T-cell (primary cell): Measurements from ENCODE around the gene HIF1A. TPM values are rescaled to one million over a fixed set of nuclear protein-coding genes. Genes with fewer than 3 reads are reported as not detected.

Experiments
- ATAC-seq, 4 experiments: fragments of 200-7000 bp in 3 of 4; fragments of 150-1000 bp in 1 of 4; cut with Tn5 transposase; replicated peaks in 1 of 4; 1 replicate in 3 of 4; 2 replicates in 1 of 4; pipeline ENCODE4 v1.10.0; 2021; ENCODE audit warnings: moderate library complexity in 3 of 4, mild to moderate bottlenecking in 2 of 4, moderate number of reproducible peaks in 1 of 4
- CTCF ChIA-PET, 2 donors: fragments of 300-600 bp; sonication (Branson Sonifier 250); formaldehyde crosslinking; loops; one replicate each; lab custom pipeline; 2022; ENCODE audit warnings: antibody characterized with exemption in 2 of 2; lab: Charles Lee
- POLR2A ChIA-PET, 2 donors: fragments of 300-600 bp; sonication (Branson Sonifier 250); formaldehyde crosslinking; loops; one replicate each; lab custom pipeline; 2022; ENCODE audit warnings: antibody characterized with exemption in 2 of 2; lab: Charles Lee
- DNase-seq, 35 experiments: peaks; one replicate each; pipeline versions ENCODE4 v3.0.0 to v3.0.0-alpha.2; 2013 to 2023
- H3K27ac ChIP-seq: one replicate; pipeline ENCODE4 v1.5.1; 2013; ENCODE audit warnings: low read length
- H3K27me3 ChIP-seq, 2 experiments: replicated peaks in 1 of 2; 1 replicate in 1 of 2; 2 replicates in 1 of 2; pipeline versions ENCODE4 v1.6.1 to v1.7.0; 2013; ENCODE audit warnings: low read length in 1 of 2, mixed read lengths in 1 of 2; ENCODE audit not compliant: control insufficient read depth in 2 of 2, insufficient read depth in 2 of 2; ENCODE audit errors: extremely low read depth in 1 of 2
- H3K36me3 ChIP-seq, 2 donors: 1 replicate in 1 of 2; 2 replicates in 1 of 2; pipeline versions ENCODE4 v1.6.1 to v1.7.0; 2013; ENCODE audit warnings: low read length in 1 of 2; ENCODE audit not compliant: control insufficient read depth in 2 of 2, insufficient read depth in 1 of 2; ENCODE audit errors: extremely low read depth in 1 of 2
- H3K4me1 ChIP-seq, 2 experiments: 1 replicate in 1 of 2; 2 replicates in 1 of 2; pipeline versions ENCODE4 v1.6.1 to v1.7.0; 2013; ENCODE audit warnings: low read length in 2 of 2, mixed read lengths in 1 of 2; ENCODE audit not compliant: insufficient read depth in 2 of 2, control insufficient read depth in 1 of 2; ENCODE audit errors: extremely low read depth in 1 of 2
- H3K4me3 ChIP-seq, 2 donors: 1 replicate in 1 of 2; 2 replicates in 1 of 2; pipeline versions ENCODE4 v1.5.1 to v1.7.0; 2013; ENCODE audit warnings: mild to moderate bottlenecking in 2 of 2, low read length in 1 of 2, moderate library complexity in 1 of 2; ENCODE audit not compliant: control insufficient read depth in 1 of 2; ENCODE audit errors: extremely low read depth in 1 of 2
- H3K9me3 ChIP-seq: 2 replicates; pipeline ENCODE4 v1.7.0; 2013
- H3K27ac Mint-ChIP-seq, 2 donors: one replicate each; pipeline ENCODE4 v1.8.0; 2020 to 2021; ENCODE audit warnings: mild to moderate bottlenecking in 2 of 2, mixed read lengths in 2 of 2
- H3K27me3 Mint-ChIP-seq, 2 donors: one replicate each; pipeline ENCODE4 v1.8.0; 2021 to 2022; ENCODE audit warnings: mixed read lengths in 2 of 2
- H3K36me3 Mint-ChIP-seq: one replicate; pipeline ENCODE4 v1.8.0; 2021; ENCODE audit warnings: mixed read lengths
- H3K4me1 Mint-ChIP-seq, 3 donors: one replicate each; pipeline ENCODE4 v1.8.0; 2020 to 2022; ENCODE audit warnings: mixed read lengths in 3 of 3, mild to moderate bottlenecking in 1 of 3
- H3K4me3 Mint-ChIP-seq, 3 donors: one replicate each; pipeline ENCODE4 v1.8.0; 2020 to 2022; ENCODE audit warnings: mild to moderate bottlenecking in 3 of 3, mixed read lengths in 3 of 3, moderate library complexity in 3 of 3
- H3K9me3 Mint-ChIP-seq, 3 donors: one replicate each; pipeline ENCODE4 v1.8.0; 2020 to 2022; ENCODE audit warnings: mixed read lengths in 3 of 3
- WGBS: methylation state at CpG from one replicate; pipeline ENCODE4 v1.1.5; 2013; ENCODE audit warnings: missing lambda C conversion rate; ENCODE audit not compliant: insufficient coverage; 5-methylcytosine and 5-hydroxymethylcytosine counted together
- total RNA-seq, 35 experiments: library from RNA in 6 of 35; stranded (reverse) in 6 of 35; fragments of 120-200 nt in 1 of 35; gene quantifications; one replicate each; pipeline versions ENCODE4 v1.2.1 to v1.2.4 and lab custom pipeline; 2013 to 2026

HIF1A gene
- total RNA-seq, 5 donors from 2014 or later (not counting 1 experiment from before 2014, with no cell fraction given) = 80.2 to 200 (median 87.8) TPM

DNA sequence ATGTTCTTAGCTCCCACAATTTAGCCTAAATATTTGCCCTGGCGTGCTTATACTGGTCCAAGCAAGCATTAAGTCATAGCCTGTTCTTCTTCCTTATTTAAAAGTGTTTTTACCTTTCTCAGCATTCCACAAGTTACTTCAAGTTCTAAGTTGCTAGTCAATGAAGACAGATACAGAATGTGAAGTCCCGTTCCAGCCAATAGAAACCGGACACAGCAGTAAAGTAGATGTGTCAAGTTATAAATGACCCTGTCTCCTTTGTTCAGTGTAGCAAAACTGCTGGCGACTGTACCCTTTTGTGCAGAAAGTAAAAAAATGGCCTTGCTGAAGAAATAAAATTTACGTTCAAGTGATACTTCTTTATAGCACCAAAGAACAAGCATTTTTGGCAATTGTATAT, 70.8 kb downstream of the HIF1A start:
- POLR2A ChIA-PET = interaction anchor here in 1 of 2 donors (0.7 kb wide), 1 partner anchor 49 kb away, joined by 4 read pairs; no protein-coding TSS in a partner anchor
- H3K36me3 Mint-ChIP-seq = peaks cover 8% of the 10 kb centered on the region

DNA sequence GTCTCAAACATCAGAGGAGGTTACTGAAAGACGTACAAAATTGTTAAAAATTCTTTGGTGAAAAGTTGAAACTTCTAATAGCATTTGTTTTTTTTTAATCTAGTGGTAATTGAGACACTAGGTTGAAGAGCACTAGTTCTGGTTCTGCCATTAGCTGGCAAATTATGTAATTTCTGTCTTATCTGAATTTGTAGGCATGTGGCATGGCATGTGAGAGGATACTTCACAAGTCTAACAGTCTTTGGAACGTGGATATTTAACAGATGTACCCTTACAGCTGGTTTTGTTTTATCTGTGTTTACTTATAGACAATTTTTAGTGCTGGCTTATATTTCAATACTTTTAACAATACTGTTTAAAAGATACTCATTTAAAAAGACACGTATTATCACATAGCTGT, 72.9 kb downstream of the HIF1A start:
- WGBS = 100% methylated on average over 1 of the region's 3 CpGs
- H3K27ac Mint-ChIP-seq = no peak overlapping the region

More for the DNA sequence above, 70.8 kb downstream of the HIF1A start:
- no peak for DNase-seq
- WGBS = no CpG with 5 or more reads among the region's 5 CpGs
- peaks cover 3 to 24% of the 10 kb centered on the region in 2 experiments for H3K4me1 ChIP-seq
- Mint-ChIP-seq H3K9me3 (no peaks in the 10 kb centered on the region), H3K27me3 (no peaks in the 10 kb centered on the region), H3K4me3 (no peak overlapping the region), H3K27ac (no peak overlapping the region), H3K4me1 (peaks cover 47 to 55% (median 53%) of the 10 kb centered on the region in 3 donors)
- H3K27ac ChIP-seq = no peak overlapping the region
- peaks cover 0 to 19% of the 10 kb centered on the region in 2 donors for H3K36me3 ChIP-seq
- H3K9me3 ChIP-seq = no peaks in the 10 kb centered on the region
- CTCF ChIA-PET = no interaction called here
- no peaks in the 10 kb centered on the region for H3K27me3 ChIP-seq
- ATAC-seq = no peak
- no peak overlapping the region for H3K4me3 ChIP-seq

DNA sequence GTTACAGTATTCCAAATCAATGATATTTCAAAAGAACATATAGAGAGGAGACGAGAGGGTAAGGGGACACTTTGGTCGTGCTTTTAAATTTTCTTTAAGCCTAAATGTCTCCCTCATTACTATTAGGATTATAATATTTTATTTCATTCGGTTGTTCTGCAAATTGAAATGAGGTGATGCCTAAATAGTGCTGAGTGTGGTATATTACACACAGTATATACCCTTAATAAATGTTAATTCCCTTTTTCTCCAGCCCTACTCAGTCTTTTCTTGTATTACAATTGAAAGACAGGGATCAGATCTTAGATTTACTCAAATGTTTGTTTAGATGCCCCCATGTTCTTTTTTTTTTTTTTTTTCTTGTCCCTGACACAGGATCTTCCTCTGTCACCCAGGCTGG, 74.6 kb downstream of the HIF1A start:
- Mint-ChIP-seq H3K4me3 (no peak overlapping the region), H3K9me3 (no peaks in the 10 kb centered on the region), H3K4me1 (peaks cover 14 to 18% (median 17%) of the 10 kb centered on the region in 3 donors), H3K27me3 (no peaks in the 10 kb centered on the region), H3K36me3 (peaks cover 33% of the 10 kb centered on the region), H3K27ac (no peak overlapping the region)
- DNase-seq = no peak
- ChIA-PET POLR2A (no interaction called here), CTCF (interaction anchor here (0.7 kb wide), 2 partner anchors 12 to 356 kb away, joined by 5 to 8 read pairs; no protein-coding TSS in a partner anchor)
- no peak overlapping the region for H3K4me3 ChIP-seq
- ATAC-seq = no peak
- H3K27ac ChIP-seq = no peak overlapping the region
- H3K9me3 ChIP-seq = no peaks in the 10 kb centered on the region
- no peaks in the 10 kb centered on the region for H3K27me3 ChIP-seq
- H3K4me1 ChIP-seq = no peaks in the 10 kb centered on the region
- WGBS = no CpG with 5 or more reads among the region's 3 CpGs
- H3K36me3 ChIP-seq = peaks cover 0 to 32% of the 10 kb centered on the region in 2 donors

More for the DNA sequence above, 72.9 kb downstream of the HIF1A start:
- peaks cover 0 to 7% of the 10 kb centered on the region in 2 experiments for H3K4me1 ChIP-seq
- no peaks in the 10 kb centered on the region for H3K27me3 Mint-ChIP-seq
- ChIA-PET CTCF (no interaction called here), POLR2A (interaction anchor here in 1 of 2 donors (0.7 to 1.5 kb wide), 2 partner anchors 12 to 15 kb away, joined by 3 read pairs; no protein-coding TSS in a partner anchor)
- DNase-seq (no peak), ATAC-seq (no peak)
- peaks cover 30 to 34% (median 34%) of the 10 kb centered on the region in 3 donors for H3K4me1 Mint-ChIP-seq
- peaks cover 0 to 27% of the 10 kb centered on the region in 2 donors for H3K36me3 ChIP-seq
- peaks cover 24% of the 10 kb centered on the region for H3K36me3 Mint-ChIP-seq
- H3K9me3 Mint-ChIP-seq = no peaks in the 10 kb centered on the region
- no peak overlapping the region for H3K27ac ChIP-seq
- H3K9me3 ChIP-seq = no peaks in the 10 kb centered on the region
- no peak overlapping the region for H3K4me3 ChIP-seq
- no peaks in the 10 kb centered on the region for H3K27me3 ChIP-seq
- H3K4me3 Mint-ChIP-seq = no peak overlapping the region

DNA sequence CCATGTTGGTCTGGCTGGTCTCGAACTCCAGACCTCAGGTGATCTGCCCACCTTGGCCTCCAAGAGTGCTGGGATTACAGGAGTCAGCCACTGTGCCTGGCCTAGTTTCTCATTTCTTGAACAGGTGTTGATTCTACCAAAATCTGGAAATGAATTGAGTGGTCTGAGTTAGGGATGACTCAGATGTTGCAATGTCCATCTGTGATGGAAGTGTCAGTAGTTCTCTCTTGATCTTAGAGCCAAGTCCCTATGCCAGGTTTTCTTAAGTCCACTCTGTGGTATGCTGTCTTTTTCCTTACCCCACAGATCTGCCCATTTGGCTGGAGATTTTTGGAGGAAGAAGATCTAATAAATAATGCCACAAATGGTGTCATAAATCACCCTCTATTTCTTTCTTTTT, 79.5 kb downstream of the HIF1A start:
- WGBS = 100% methylated on average over 1 of the region's 1 CpG
- ChIA-PET POLR2A (no interaction called here), CTCF (no interaction called here)
- Mint-ChIP-seq H3K9me3 (no peaks in the 10 kb centered on the region), H3K27me3 (no peaks in the 10 kb centered on the region), H3K4me1 (peaks cover 12 to 17% (median 15%) of the 10 kb centered on the region in 3 donors), H3K36me3 (peaks cover 56% of the 10 kb centered on the region), H3K4me3 (no peak overlapping the region), H3K27ac (no peak overlapping the region)
- DNase-seq (no peak), ATAC-seq (no peak)
- Histone ChIP-seq H3K36me3 (peaks cover 0 to 22% of the 10 kb centered on the region in 2 donors), H3K4me1 (peaks cover 4 to 11% of the 10 kb centered on the region in 2 experiments), H3K4me3 (no peak overlapping the region), H3K27ac (no peak overlapping the region), H3K9me3 (no peaks in the 10 kb centered on the region), H3K27me3 (no peaks in the 10 kb centered on the region)

DNA sequence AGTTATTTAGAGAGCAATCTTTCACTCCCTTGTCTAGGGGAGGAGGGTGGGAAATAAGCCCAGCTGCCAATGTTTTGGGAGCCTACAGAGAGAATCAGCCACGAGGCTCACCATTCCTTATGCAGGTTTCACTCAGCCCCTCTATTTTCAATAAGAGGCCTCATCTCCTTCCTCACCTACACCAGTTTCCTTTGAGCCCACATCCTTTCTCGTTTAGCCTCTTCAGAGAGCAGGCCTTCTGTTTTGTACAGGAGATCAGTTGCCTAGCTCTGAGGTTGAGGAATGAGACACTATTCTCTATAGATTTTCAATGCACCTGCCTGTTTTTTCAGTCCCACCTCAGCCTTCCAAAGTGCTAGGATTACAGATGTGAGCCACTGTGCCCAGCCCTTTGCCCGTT, 84.8 kb downstream of the HIF1A start:
- Histone ChIP-seq H3K4me1 (peaks cover 10 to 34% of the 10 kb centered on the region in 2 experiments), H3K36me3 (peaks cover 0 to 13% of the 10 kb centered on the region in 2 donors), H3K9me3 (no peaks in the 10 kb centered on the region), H3K27ac (peak overlapping the region; percentile 55), H3K27me3 (no peaks in the 10 kb centered on the region), H3K4me3 (no peak overlapping the region)
- WGBS = no CpG with 5 or more reads among the region's 3 CpGs
- DNase-seq (peak in 9 of 35 experiments; percentile 2 to 40 (median 5)), ATAC-seq (peak; percentile 87 to 97 (median 94))
- Mint-ChIP-seq H3K4me1 (peaks cover 28 to 46% (median 36%) of the 10 kb centered on the region in 3 donors), H3K36me3 (peaks cover 57% of the 10 kb centered on the region), H3K9me3 (no peaks in the 10 kb centered on the region), H3K27me3 (no peaks in the 10 kb centered on the region), H3K27ac (peak overlapping the region; percentile 95 to 97), H3K4me3 (peak overlapping the region in 2 of 3 donors; percentile 28 to 75)
- ChIA-PET CTCF (no interaction called here), POLR2A (interaction anchor here (0.5 to 1.3 kb wide), 4 partner anchors 9 to 498 kb away, joined by 3 to 8 read pairs (median 3); partner anchors contain the start of gene SNAPC1 (in 1 of the 2))

DNA sequence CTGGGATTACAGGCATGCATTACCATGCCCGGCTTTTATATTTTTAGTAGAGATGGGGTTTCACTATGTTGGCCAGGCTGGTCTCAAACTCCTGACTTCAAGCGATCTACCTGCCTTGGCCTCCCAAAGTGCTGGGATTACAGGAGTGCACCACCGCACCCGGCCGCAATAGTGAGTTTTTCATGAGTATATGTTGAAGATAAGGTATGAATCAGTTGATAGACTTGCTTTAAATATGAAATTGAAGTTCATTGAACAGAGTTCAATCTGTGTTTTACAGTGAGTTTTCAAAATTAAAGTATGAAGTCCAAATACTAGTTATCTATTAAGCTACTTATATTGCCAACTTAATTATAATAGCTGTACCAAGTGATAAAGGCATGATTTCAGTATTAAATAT, 102.0 kb downstream of the HIF1A start:
- no peaks in the 10 kb centered on the region for H3K27me3 Mint-ChIP-seq
- peaks cover 0 to 6% (median 3%) of the 10 kb centered on the region in 3 donors for H3K4me1 Mint-ChIP-seq
- no peak overlapping the region for H3K4me3 Mint-ChIP-seq
- H3K4me1 ChIP-seq = no peaks in the 10 kb centered on the region
- no peak overlapping the region for H3K4me3 ChIP-seq
- ATAC-seq = no peak
- no peak for DNase-seq
- ChIA-PET POLR2A (interaction anchor here in 1 of 2 donors (0.7 kb wide), 2 partner anchors 332 to 1229 kb away, joined by 8 to 9 read pairs; no protein-coding TSS in a partner anchor), CTCF (interaction anchor here in 1 of 2 donors (0.6 kb wide), 1 partner anchor 11 kb away, joined by 4 read pairs; no protein-coding TSS in a partner anchor)
- peaks cover 19% of the 10 kb centered on the region for H3K36me3 Mint-ChIP-seq
- WGBS = 100% methylated on average over 4 of the region's 5 CpGs
- no peaks in the 10 kb centered on the region for H3K36me3 ChIP-seq
- H3K27ac ChIP-seq = no peak overlapping the region
- no peak overlapping the region for H3K27ac Mint-ChIP-seq
- no peaks in the 10 kb centered on the region for H3K9me3 Mint-ChIP-seq
- no peaks in the 10 kb centered on the region for H3K9me3 ChIP-seq
- H3K27me3 ChIP-seq = no peaks in the 10 kb centered on the region
